HG02938 (cell line): ENCODE results near the gene TOMM5.

Experiments used
- ATAC-seq: cut with Tn5 transposase; IDR thresholded peaks from one replicate; pipeline ENCODE4 v1.9.1; 2021; ENCODE audit warnings: mild to moderate bottlenecking, moderate library complexity; ENCODE audit not compliant: unreplicated experiment

TOMM5 gene

GRCh38 chr9:37563806-37564513, 28.4 kb downstream of the TOMM5 start:
- no peak for ATAC-seq

DNA sequence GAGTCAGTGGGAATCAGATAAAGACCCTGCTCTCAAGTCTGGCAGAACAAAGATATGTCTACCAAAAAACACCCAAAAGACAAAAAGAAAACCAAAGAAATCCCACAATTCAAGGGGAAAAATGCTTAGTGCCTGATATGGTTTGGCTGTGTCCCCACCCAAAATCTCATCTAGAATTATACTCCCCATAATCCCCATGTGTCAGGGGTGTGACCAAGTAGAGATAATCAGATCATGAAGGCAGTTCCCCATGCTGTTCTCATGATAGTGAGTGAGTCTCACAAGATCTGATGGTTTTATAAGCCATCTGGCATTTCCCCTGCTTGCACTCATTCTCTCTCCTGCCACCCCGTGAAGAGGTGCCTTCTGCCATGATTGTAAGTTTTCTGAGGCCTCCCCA, 29.6 kb downstream of the TOMM5 start:
- ATAC-seq, result no peak

DNA sequence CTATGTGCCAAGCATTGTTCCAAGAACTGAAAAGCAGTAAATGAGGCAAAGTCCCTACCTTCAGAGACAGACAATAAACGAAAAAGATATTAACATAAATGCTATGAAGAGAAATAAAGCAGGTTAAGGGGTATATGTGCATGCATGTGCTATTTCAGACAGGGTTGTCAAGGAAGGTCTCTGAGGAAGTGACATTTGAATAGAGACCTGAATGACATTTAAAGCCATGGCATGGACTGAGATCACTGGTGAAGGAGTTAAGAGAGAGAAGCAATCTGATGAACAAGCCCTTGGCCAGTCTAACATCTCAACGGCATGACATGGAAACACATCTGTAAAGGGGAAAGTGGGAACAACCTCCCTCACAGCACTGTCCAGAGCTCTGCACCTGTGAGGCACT, 30.7 kb downstream of the TOMM5 start:
- no peak for ATAC-seq

DNA sequence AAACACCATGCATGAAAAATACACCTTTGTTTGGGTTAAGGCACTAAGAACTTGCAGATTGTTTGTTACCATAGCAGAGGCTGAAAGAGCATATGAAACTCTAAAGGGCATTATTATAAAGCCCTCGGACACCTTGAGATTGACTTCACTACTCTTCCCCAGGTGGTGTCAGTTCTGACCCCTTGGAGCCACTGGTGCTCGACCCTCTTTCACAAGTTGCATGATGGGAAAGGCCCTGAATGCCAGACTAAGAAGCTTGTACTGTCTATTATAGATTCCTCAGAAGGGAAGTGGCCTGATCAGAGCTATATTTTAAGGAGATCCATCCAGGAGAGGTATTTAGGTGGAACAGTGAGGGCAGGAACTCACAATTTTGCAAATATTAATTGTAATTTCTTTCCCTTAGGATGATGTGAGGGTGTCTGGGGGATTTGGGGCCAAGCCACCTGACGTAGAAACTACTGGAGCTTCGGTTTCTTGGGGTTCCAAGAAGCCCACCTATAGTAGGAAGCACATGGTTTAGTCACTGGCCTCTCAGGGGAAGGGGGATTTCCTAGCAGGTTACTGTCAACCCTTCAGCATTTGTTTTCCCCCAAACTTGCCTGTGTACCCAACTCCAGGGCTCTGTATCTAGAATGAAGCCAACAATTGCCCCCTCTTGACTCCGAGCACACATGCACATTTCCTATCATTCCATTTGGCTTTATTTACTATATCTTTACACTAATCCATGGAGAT, 32.4 kb downstream of the TOMM5 start:
- ATAC-seq, result no peak

DNA sequence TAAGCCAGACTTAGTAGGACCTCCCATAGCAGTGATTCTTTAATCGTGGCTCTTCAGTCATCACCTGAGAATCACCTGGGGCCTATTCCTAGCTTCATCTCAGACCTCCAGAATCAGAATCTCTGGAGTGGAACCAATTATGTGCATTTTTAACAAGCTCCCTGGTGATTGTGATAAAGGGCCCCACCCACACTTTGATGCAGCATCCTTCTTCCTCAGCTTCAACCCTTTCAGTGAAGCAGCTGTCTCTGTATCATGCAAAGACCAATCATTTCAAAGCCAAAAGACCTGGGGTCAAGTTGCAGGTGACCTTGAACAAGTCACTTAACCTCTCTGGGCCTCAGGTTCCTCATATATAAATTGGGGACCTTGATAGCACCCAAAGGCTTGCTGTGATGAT, 33.3 kb downstream of the TOMM5 start:
- no peak for ATAC-seq

GRCh38 chr9:37555786-37556185, 36.6 kb downstream of the TOMM5 start:
- no peak for ATAC-seq

DNA sequence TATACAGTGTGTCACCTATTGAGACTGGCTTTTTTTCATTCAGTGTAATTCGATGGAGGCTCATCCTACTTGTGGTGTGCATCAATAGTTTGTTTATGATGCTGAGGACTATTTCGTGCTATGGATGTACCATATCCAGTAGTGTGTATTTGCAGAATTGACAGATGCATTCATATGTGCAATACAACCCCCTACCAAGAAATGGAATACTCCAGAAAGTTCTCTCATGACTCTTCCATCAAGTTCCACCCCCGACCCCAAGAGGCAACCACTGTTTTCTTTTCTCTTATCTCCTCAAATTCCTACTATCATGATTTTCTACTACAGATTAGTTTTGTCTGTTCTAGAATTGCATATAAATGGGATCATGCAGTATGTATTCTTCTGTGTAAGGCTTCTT, 38.1 kb downstream of the TOMM5 start:
- ATAC-seq, result no peak

DNA sequence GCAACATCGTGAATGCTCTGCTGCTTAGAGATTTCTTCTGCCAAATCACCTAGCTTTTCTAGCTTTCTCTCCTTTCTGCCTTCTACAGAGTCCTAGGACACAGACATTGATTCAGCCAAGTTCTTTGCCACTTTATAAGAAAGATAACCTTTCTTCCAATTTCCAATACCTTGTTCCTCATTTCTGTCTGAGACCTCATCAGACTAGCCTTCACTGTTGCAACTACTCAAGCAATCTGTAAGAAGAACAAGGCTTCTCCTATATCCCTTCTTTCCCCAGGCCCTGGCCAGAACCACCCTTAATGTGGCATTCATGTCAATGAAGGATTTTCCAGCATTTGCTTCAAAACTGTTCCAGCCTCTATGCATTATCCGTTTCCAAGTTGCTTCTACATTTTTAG, 40.5 kb downstream of the TOMM5 start:
- no peak for ATAC-seq

DNA sequence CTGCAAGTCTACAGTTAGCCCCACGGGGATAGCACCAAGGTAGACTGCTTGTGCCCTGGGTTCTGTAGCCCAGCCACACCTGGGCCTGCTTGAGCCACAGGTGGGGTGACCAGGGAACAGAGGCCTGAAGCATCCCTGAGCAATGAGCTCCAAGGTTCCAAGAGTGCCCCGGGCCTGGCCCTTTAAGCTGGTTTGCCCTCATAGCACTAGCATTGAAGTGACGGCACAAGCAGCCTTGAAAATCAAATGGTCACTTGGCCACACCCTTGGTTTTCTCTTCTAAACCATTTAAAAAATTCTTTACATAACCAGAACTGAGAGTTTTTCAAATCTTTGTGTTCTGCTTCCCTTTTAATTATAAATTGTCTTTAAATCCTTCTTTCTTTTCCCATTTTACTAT, 40.9 kb downstream of the TOMM5 start:
- no peak for ATAC-seq

- no peak for ATAC-seq
Observed at GRCh38 chr9:37550781-37551180, 41.6 kb downstream of the TOMM5 start.

- ATAC-seq, result no peak
Observed at GRCh38 chr9:37549527-37549926, 42.9 kb downstream of the TOMM5 start.

- no peak for ATAC-seq
Observed at GRCh38 chr9:37547328-37547878, 45.0 kb downstream of the TOMM5 start.

DNA sequence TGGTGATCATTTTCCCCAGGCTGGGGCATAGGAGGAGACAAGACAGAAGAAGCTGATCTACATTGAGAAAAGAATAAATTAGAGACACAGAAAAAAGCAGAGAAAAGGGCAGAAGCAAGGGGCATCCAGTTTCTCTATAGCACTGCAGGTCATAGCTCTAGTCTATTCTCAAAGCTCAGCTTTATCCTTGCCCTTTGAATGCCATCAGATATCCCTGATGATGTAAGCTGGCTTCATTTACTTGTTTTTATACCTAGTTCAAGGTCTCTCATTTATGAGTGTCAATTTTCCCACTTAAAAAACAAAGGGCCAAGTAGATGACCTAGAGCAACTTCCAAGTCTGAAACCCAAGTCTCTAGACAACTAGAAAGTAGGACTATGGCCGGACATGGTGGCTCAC, 48.9 kb downstream of the TOMM5 start:
- no peak for ATAC-seq

DNA sequence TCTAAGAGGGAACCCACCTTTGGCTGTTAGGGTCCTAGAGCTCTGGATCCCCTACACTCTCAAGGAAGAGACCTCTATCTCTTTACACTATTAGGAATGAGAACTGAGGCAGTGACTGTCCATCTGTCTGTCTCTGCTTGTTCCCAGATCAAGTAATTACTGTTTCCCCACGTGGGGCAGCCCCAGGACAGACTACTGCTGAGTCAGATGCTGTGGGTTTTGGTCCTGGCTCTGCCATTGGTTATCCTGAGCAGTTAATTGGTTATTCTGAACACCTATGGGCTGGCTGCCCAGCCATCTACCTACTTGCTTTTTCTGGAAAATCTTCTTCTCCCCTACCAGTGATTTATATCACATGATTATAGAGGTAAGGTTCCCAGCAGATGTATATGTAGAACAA, 49.5 kb downstream of the TOMM5 start:
- no peak for ATAC-seq

- no peak for ATAC-seq
Observed at GRCh38 chr9:37542488-37542887, 49.9 kb downstream of the TOMM5 start.

DNA sequence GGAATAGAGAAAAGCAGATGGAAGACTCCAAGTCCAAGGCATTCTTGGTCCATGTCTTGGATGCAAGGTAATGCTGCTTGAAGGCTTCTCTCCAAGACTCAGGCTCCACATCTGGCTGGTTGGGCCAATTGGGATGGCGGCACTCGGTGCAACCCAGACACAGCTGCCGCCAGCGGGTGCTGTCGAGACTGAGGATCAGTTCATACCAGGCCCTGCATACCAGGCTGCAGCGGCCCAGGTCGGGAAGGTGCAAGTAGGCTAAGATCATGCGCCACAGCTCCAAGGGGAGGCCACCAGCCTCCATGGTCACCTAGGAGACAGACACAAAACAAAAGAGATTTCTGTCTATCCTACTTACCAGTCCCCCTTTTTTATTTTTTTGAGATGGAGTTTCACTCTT, 50.9 kb downstream of the TOMM5 start:
- no peak for ATAC-seq

DNA sequence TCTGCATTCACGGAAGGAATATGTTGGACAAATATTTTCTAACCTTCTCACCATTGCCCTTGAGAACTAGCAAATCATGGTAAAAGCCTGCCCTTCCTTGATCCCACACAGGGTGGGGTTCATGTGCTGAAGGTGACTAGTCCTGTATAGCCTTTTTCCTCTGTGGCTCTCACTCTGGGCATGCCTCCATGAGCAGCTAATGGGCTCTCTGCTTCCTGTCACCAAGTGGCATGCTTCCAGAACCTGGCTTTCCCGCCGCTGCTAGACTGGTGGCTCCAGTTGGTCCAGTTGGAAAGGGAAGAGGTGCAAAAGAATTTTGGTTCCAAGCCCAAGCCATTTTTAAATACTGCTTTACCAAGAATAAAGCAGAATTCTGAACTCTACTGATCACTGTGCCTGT, 51.8 kb downstream of the TOMM5 start:
- ATAC-seq, result no peak

DNA sequence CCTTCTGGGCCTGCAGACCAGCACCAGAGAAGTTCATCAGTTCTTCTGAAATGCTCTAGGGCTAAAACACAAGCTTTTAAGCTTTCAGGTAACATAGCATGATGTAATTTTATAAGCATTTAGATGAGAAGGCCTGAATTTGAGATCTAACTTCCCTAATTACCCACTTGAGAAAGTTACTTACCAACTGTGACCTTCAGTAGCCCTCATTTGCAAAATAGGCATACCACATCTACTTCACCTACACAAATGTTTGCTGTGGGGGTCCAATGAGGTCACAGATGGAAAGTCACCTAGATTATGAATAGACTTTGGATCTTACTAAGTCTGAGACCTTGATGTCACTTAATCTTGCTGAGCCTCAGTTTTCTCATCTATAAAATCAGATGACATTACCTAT, 52.8 kb downstream of the TOMM5 start:
- no peak for ATAC-seq
